K562 (cell line): ENCODE data around the gene SLC16A10. TPM values are rescaled to one million over a fixed set of nuclear protein-coding genes. Genes with fewer than 3 reads are reported as not detected.

Experiments
- ATAC-seq: fragments of 200-7000 bp; cut with Tn5 transposase; 3 replicates; pipeline ENCODE4 v1.9.1; 2020; ENCODE audit warnings: moderate library complexity
- BruUV-seq: library from RNA; stranded (reverse); fragments of 400-500 nt; replicated peaks from 2 replicates; lab custom pipeline; 2021; lab: Mats Ljungman, UMichigan
- CTCF ChIA-PET: fragments of 300-600 bp; formaldehyde crosslinking; extraction: SDS; loops from one replicate; lab custom pipeline; 2021; ENCODE audit warnings: low intra/inter-chr PET ratio; lab: Yijun Ruan, JAX
- POLR2A ChIA-PET: fragments of 300-600, 350-650 bp; sonication (Branson Sonifier 250); formaldehyde crosslinking; extraction: SDS; loops from one replicate; lab custom pipeline; 2021; ENCODE audit warnings: antibody characterized with exemption, inconsistent platforms; lab: Yijun Ruan, JAX
- DNase-seq, 4 experiments: peaks; one replicate each; pipeline versions ENCODE4 v3.0.0 to v3.0.0-alpha.2; 2011 to 2018; ENCODE audit warnings: low spot score in 3 of 4, mixed read lengths in 3 of 4; ENCODE audit errors: extremely low read depth in 1 of 4
- FAIRE-seq: peaks from 2 replicates; lab custom pipeline; 2011; peaks lifted over from hg19 to GRCh38; lab: Jason Lieb, UNC
- H2AFZ ChIP-seq: 2 replicates; pipeline ENCODE4 v1.6.0; 2011; ENCODE audit warnings: low read depth, low read length, control low read depth, inconsistent platforms
- H3K27ac ChIP-seq: fragments of 200-600 bp; 3 replicates; pipeline ENCODE4 v1.8.0; 2011; ENCODE audit warnings: low read depth, mild to moderate bottlenecking, control low read depth, inconsistent platforms, low read length, moderate library complexity, mixed read lengths; ENCODE audit errors: extremely low read depth
- H3K27me3 ChIP-seq, 2 experiments: fragments of 300-600 bp in 1 of 2; 2 replicates in 1 of 2; 3 replicates in 1 of 2; pipeline versions ENCODE4 v1.6.0 to v1.8.0; 2011; ENCODE audit warnings: inconsistent platforms in 2 of 2, low read length in 2 of 2, mild to moderate bottlenecking in 1 of 2, mixed read lengths in 1 of 2, moderate library complexity in 1 of 2; ENCODE audit not compliant: control insufficient read depth in 2 of 2, insufficient read depth in 2 of 2
- H3K36me3 ChIP-seq: fragments of 300-600 bp; 3 replicates; pipeline ENCODE4 v1.8.0; 2011; ENCODE audit warnings: mild to moderate bottlenecking, low read length, inconsistent platforms; ENCODE audit not compliant: control insufficient read depth, insufficient read depth
- H3K4me1 ChIP-seq, 2 experiments: fragments of 200-600 bp in 1 of 2; replicated peaks in 1 of 2; 2 replicates in 1 of 2; 3 replicates in 1 of 2; pipeline versions ENCODE4 v1.5.1 to v1.8.0; 2011; ENCODE audit warnings: inconsistent platforms in 2 of 2, low read length in 2 of 2, mild to moderate bottlenecking in 1 of 2, mixed read lengths in 1 of 2, moderate library complexity in 1 of 2; ENCODE audit not compliant: control insufficient read depth in 2 of 2, insufficient read depth in 2 of 2
- H3K4me2 ChIP-seq: 2 replicates; pipeline ENCODE4 v1.6.1; 2011; ENCODE audit warnings: low read length, control low read depth, inconsistent platforms, mixed read lengths; ENCODE audit not compliant: insufficient read depth
- H3K4me3 ChIP-seq: fragments of 200-600 bp; sonication (generic), shearing (Covaris generic); 2 replicates; pipeline ENCODE4 v1.5.1; 2016; ENCODE audit warnings: control low read depth, inconsistent platforms
- H3K79me2 ChIP-seq: fragments of 200-600 bp; 3 replicates; pipeline ENCODE4 v1.8.0; 2011; ENCODE audit warnings: low read length, inconsistent platforms; ENCODE audit not compliant: control insufficient read depth, insufficient read depth
- H3K9ac ChIP-seq, 2 experiments: 2 replicates each; pipeline versions ENCODE4 v1.6.0 to v1.6.1; 2011; ENCODE audit warnings: low read depth in 2 of 2, low read length in 2 of 2, control low read depth in 1 of 2, inconsistent platforms in 1 of 2, mild to moderate bottlenecking in 1 of 2, mixed read lengths in 1 of 2; ENCODE audit not compliant: insufficient read depth in 1 of 2
- H3K9me1 ChIP-seq: one replicate; pipeline ENCODE4 v1.6.0; 2011; ENCODE audit warnings: inconsistent platforms, mild to moderate bottlenecking, low read length, moderate library complexity; ENCODE audit not compliant: control insufficient read depth, insufficient read depth
- H3K9me3 ChIP-seq: replicated peaks from 2 replicates; pipeline ENCODE4 v1.5.1; 2011; ENCODE audit warnings: low read depth, low read length, inconsistent platforms; ENCODE audit not compliant: control insufficient read depth, insufficient read depth
- H4K20me1 ChIP-seq: replicated peaks from 2 replicates; pipeline ENCODE4 v1.6.1; 2011; ENCODE audit warnings: low read length, inconsistent platforms, mixed read lengths; ENCODE audit not compliant: control insufficient read depth, insufficient read depth
- ARNT ChIP-seq, 2 experiments: fragments of 450-650 bp; IDR thresholded peaks; 2 replicates each; pipeline ENCODE4 v1.6.1; 2016; ENCODE audit warnings: mild to moderate bottlenecking in 1 of 2
- DIDO1 ChIP-seq: fragments of 450-650 bp; IDR thresholded peaks from 2 replicates; pipeline ENCODE4 v1.6.1; 2016; ENCODE audit warnings: low read depth, missing biosample characterization, missing genetic modification characterization
- GTF3C2 ChIP-seq: IDR thresholded peaks from 3 replicates; pipeline ENCODE4 v1.6.1; 2011; ENCODE audit warnings: borderline replicate concordance, mild to moderate bottlenecking, moderate library complexity; ENCODE audit not compliant: insufficient read length; ENCODE audit errors: extremely low read depth
- HES1 ChIP-seq: fragments of 450-650 bp; IDR thresholded peaks from 2 replicates; pipeline ENCODE4 v1.6.1; 2016; ENCODE audit warnings: low read depth, mild to moderate bottlenecking, moderate library complexity
- KAT8 ChIP-seq: fragments of 450-650 bp; IDR thresholded peaks from 2 replicates; pipeline ENCODE4 v1.6.1; 2016; ENCODE audit warnings: low read depth, mild to moderate bottlenecking
- KHSRP ChIP-seq: fragments of 450-650 bp; IDR thresholded peaks from 2 replicates; pipeline ENCODE4 v1.6.1; 2017
- MCM7 ChIP-seq, 2 experiments: fragments of 450-650 bp; IDR thresholded peaks; 2 replicates each; pipeline ENCODE4 v1.6.1; 2016 to 2018
- NFIC ChIP-seq: fragments of 450-650 bp; IDR thresholded peaks from 2 replicates; pipeline ENCODE4 v1.6.1; 2017; ENCODE audit warnings: mild to moderate bottlenecking, inconsistent platforms
- NR4A1 ChIP-seq, 2 experiments: fragments of 250-450 bp in 1 of 2; fragments of 450-650 bp in 1 of 2; sonication (Bioruptor Pico) in 1 of 2; IDR thresholded peaks; 2 replicates each; pipeline versions ENCODE4 v1.4.0 to v1.6.1; 2016 to 2020; ENCODE audit warnings: mild to moderate bottlenecking in 2 of 2, missing compliant biosample characterization in 1 of 2, missing genetic modification characterization in 1 of 2, moderate library complexity in 1 of 2
- PHB2 ChIP-seq: fragments of 450-650 bp; IDR thresholded peaks from 2 replicates; pipeline ENCODE4 v1.6.1; 2017; ENCODE audit warnings: low read depth
- PTRF ChIP-seq: fragments of 450-650 bp; IDR thresholded peaks from 2 replicates; pipeline ENCODE4 v1.6.1; 2016; ENCODE audit warnings: mild to moderate bottlenecking, missing genetic modification characterization, missing compliant biosample characterization
- RAD21 ChIP-seq, 2 experiments: fragments of 250-450 bp in 1 of 2; fragments of 450-650 bp in 1 of 2; sonication (Bioruptor Pico) in 1 of 2; formaldehyde crosslinking in 1 of 2; IDR thresholded peaks in 1 of 2; conservative IDR thresholded peaks in 1 of 2; 2 replicates each; pipeline versions ENCODE4 v1.4.0 to v1.8.0; 2020 to 2022; ENCODE audit warnings: mild to moderate bottlenecking in 2 of 2, moderate library complexity in 1 of 2
- RBM25 ChIP-seq: fragments of 200-400 bp; formaldehyde crosslinking; IDR thresholded peaks from 2 replicates; pipeline ENCODE4 v1.6.1; 2018; ENCODE audit warnings: low read length, low read depth, moderate library complexity; ENCODE audit not compliant: severe bottlenecking
- ZNF76 ChIP-seq: fragments of 250-450 bp; sonication (Bioruptor Pico); IDR thresholded peaks from 2 replicates; pipeline ENCODE4 v1.4.0; 2020; ENCODE audit warnings: mild to moderate bottlenecking, moderate library complexity, borderline replicate concordance
- WGBS: fragments of 100-300 bp; shearing (Covaris generic); methylation state at CpG from one replicate; pipeline ENCODE4 v1.1.6; 2016; ENCODE audit warnings: low coverage, mixed read lengths; ENCODE audit not compliant: insufficient coverage; ENCODE audit errors: missing lambda C conversion rate; 5-methylcytosine and 5-hydroxymethylcytosine counted together
- in situ Hi-C: fragments of 300-500 bp; cut with MboI; formaldehyde crosslinking; loops from 4 replicates; pipeline ENCODE4 v1.15.0; 2018; ENCODE audit warnings: inconsistent platforms, mixed read lengths
- intact Hi-C: fragments of 100-400 bp; cut with micrococcal nuclease; formaldehyde crosslinking; loops from 2 replicates; pipeline ENCODE4 v1.14.2; 2022
- polyA plus RNA-seq, 8 experiments: library from polyadenylated mRNA; depleted of rRNA in 4 of 8; stranded (reverse) in 5 of 8; unstranded in 3 of 8; fragments of >200 nt; fragmentation: Nextera tagmentation in 2 of 8; fragmentation: Illumina TruSeq in 1 of 8; extraction: Ambion mirVana in 2 of 8; extraction: Trizol in 1 of 8; gene quantifications; 2 replicates each; pipeline versions ENCODE4 v1.2.1 to v1.2.3, GENCODE V29; 2011 to 2014; ENCODE audit warnings: inconsistent platforms in 1 of 8, missing spikeins in 1 of 8
- total RNA-seq, 7 experiments: library from RNA; depleted of rRNA in 6 of 7; stranded (reverse); fragments of >200 nt in 6 of 7; fragmentation: Illumina TruSeq in 2 of 7; extraction: Trizol in 2 of 7; gene quantifications; 2 replicates each; pipeline versions ENCODE4 v1.2.1 to v1.2.3, GENCODE V29; 2011 to 2021; ENCODE audit warnings: low replicate concordance in 1 of 7
- TF ChIP-seq, protein P1 (sequence below): fragments of 450-650 bp; IDR thresholded peaks from 2 replicates; pipeline ENCODE4 v1.6.1; 2017; ENCODE audit warnings: antibody characterized with exemption

SLC16A10 gene
- total and polyA plus RNA-seq, 9 of the 15 experiments (the other 6 are each of a cell fraction or from before 2014, with no cell fraction given), result 0.02 to 0.54 (median 0.24) TPM; not detected in 4

- no peaks in the 10 kb centered on the region for H3K36me3 ChIP-seq
- H3K4me2 ChIP-seq, result no peak overlapping the region
- no peaks in the 10 kb centered on the region for H3K79me2 ChIP-seq
- POLR2A ChIA-PET, result no interaction called here
- no peak overlapping the region for H3K4me3 ChIP-seq
- DNase-seq (no peak), ATAC-seq (no peak), FAIRE-seq (no peak)
- H3K9me3 ChIP-seq, result no peaks in the 10 kb centered on the region
- no peaks in the 10 kb centered on the region for H4K20me1 ChIP-seq
- no peaks in the 10 kb centered on the region for H3K9me1 ChIP-seq
- intact Hi-C loops, result no loop called here
- BruUV-seq, result no TSS peak
- CTCF ChIA-PET, result no interaction called here
- in situ Hi-C loops, result no loop called here
- TF ChIP-seq NR4A1 (CRISPR knock-in tag; IDR thresholded peaks at IDR 0.05) (no peak), NR4A1 (tag; IDR thresholded peaks at IDR 0.05) (no peak), HES1 (no peak), DIDO1 (tag) (no peak), PHB2 (no peak), NFIC (no peak), MCM7 (IDR thresholded peaks at IDR 0.05) (no peak), GTF3C2 (no peak), RBM25 (no peak), KAT8 (no peak), ZNF76 (CRISPR knock-in tag) (no peak), PTRF (tag) (no peak), RAD21 (CRISPR knock-in tag; conservative IDR thresholded peaks at IDR 0.05 in 1 of 2, IDR thresholded peaks at IDR 0.05 in 1 of 2) (no peak), ARNT (IDR thresholded peaks at IDR 0.05) (no peak), KHSRP (no peak)
- TF ChIP-seq, protein P1, sequence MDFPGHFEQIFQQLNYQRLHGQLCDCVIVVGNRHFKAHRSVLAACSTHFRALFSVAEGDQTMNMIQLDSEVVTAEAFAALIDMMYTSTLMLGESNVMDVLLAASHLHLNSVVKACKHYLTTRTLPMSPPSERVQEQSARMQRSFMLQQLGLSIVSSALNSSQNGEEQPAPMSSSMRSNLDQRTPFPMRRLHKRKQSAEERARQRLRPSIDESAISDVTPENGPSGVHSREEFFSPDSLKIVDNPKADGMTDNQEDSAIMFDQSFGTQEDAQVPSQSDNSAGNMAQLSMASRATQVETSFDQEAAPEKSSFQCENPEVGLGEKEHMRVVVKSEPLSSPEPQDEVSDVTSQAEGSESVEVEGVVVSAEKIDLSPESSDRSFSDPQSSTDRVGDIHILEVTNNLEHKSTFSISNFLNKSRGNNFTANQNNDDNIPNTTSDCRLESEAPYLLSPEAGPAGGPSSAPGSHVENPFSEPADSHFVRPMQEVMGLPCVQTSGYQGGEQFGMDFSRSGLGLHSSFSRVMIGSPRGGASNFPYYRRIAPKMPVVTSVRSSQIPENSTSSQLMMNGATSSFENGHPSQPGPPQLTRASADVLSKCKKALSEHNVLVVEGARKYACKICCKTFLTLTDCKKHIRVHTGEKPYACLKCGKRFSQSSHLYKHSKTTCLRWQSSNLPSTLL, result no peak
- WGBS, result 2% methylated on average over 3 of the region's 3 CpGs
- no peak overlapping the region for H3K27ac ChIP-seq
- no peak overlapping the region for H2AFZ ChIP-seq
- H3K27me3 ChIP-seq, result peaks cover 0 to 10% of the 10 kb centered on the region in 2 experiments; a peak in 2 of 5 replicates
- H3K9ac ChIP-seq, result no peak overlapping the region
- H3K4me1 ChIP-seq, result no peaks in the 10 kb centered on the region
Measured at GRCh38 chr6:111201764-111202163, 114.5 kb downstream of the SLC16A10 start.
